ENCODE measurements around the gene POLRMT.

Gene POLRMT

GRCh38 chr19:613732-614567 lies 19.4 kb downstream of the POLRMT start:
- TF ChIP-seq, protein P1, sequence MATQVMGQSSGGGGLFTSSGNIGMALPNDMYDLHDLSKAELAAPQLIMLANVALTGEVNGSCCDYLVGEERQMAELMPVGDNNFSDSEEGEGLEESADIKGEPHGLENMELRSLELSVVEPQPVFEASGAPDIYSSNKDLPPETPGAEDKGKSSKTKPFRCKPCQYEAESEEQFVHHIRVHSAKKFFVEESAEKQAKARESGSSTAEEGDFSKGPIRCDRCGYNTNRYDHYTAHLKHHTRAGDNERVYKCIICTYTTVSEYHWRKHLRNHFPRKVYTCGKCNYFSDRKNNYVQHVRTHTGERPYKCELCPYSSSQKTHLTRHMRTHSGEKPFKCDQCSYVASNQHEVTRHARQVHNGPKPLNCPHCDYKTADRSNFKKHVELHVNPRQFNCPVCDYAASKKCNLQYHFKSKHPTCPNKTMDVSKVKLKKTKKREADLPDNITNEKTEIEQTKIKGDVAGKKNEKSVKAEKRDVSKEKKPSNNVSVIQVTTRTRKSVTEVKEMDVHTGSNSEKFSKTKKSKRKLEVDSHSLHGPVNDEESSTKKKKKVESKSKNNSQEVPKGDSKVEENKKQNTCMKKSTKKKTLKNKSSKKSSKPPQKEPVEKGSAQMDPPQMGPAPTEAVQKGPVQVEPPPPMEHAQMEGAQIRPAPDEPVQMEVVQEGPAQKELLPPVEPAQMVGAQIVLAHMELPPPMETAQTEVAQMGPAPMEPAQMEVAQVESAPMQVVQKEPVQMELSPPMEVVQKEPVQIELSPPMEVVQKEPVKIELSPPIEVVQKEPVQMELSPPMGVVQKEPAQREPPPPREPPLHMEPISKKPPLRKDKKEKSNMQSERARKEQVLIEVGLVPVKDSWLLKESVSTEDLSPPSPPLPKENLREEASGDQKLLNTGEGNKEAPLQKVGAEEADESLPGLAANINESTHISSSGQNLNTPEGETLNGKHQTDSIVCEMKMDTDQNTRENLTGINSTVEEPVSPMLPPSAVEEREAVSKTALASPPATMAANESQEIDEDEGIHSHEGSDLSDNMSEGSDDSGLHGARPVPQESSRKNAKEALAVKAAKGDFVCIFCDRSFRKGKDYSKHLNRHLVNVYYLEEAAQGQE (IDR thresholded peaks at IDR 0.05; ENCODE audit: low read depth), result no peak
- TF ChIP-seq RAD21 (IDR thresholded peaks at IDR 0.05; ENCODE audit: low read depth) (no peak), EP300 (IDR thresholded peaks at IDR 0.05; ENCODE audit: borderline replicate concordance) (no peak), TAF1 (IDR thresholded peaks at IDR 0.05; ENCODE audit: low read depth) (no peak)

DNA sequence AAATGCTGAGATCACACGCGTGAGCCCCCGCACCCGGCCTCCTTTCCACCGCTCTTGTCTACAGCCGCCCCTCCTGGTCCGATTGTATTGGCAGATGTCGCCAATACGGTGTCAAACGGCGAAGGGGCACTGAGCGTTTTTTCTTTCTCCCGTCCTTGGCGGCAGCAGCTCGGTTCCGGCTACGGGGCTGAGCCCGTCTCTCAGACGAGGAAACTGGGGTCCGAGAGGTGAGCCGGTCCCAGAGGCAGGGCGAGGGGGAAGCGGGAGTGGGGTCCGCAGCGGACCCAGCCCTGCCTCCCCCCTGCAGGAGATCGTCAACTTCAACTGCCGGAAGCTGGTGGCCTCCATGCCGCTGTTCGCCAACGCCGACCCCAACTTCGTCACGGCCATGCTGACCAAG lies 20.4 kb downstream of the POLRMT start:
- TF ChIP-seq NFIC (IDR thresholded peaks at IDR 0.05) (no peak), MAX (IDR thresholded peaks at IDR 0.05) (no peak), FOXM1 (IDR thresholded peaks at IDR 0.05; ENCODE audit: borderline replicate concordance, low read depth) (no peak), RAD21 (IDR thresholded peaks at IDR 0.05; ENCODE audit: low read depth) (no peak), TAF1 (IDR thresholded peaks at IDR 0.05; ENCODE audit: low read depth) (no peak), USF1 (IDR thresholded peaks at IDR 0.05) (no peak), YY1 (IDR thresholded peaks at IDR 0.05; ENCODE audit: low read depth) (no peak), EGR1 (IDR thresholded peaks at IDR 0.05) (no peak), TCF12 (IDR thresholded peaks at IDR 0.05; ENCODE audit: low read depth) (no peak)

DNA sequence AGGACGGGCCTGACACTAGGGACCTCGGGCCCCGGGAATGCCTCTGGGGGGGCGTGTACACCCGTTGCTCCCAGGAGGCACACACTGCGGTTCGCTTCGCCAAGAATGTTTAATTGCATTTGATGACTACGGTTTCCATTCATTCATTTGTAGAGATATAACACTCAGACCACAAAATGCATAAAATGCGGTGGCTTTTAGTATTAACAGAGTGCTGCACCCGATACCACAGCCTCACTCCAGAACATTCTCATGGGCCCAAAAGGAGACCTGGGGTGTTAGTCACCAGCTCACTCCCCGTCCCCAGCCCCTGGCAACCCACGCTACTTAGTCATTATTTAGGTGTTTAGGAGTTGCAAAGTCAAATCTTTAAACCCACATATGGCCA lies 21.9 kb downstream of the POLRMT start:
- TF ChIP-seq RAD21 (IDR thresholded peaks at IDR 0.05; ENCODE audit: low read depth), result no peak
- TF ChIP-seq EP300 (IDR thresholded peaks at IDR 0.05; ENCODE audit: borderline replicate concordance), result no peak
- 0 out of 2 replicates have a peak, but pooled peaks have one; percentile 13 for TF ChIP-seq NFIC (IDR thresholded peaks at IDR 0.05)

GRCh38 chr19:610801-611480 lies 22.4 kb downstream of the POLRMT start:
- peak; percentile 92 for TF ChIP-seq TCF12 (IDR thresholded peaks at IDR 0.05; ENCODE audit: low read depth)
- TF ChIP-seq RAD21 (IDR thresholded peaks at IDR 0.05; ENCODE audit: low read depth), result peak; percentile 12; the same call in 1 of the 2 replicates
- TF ChIP-seq ZBTB7A (IDR thresholded peaks at IDR 0.05; ENCODE audit: low read depth), result no peak; the same call in 1 of the 2 replicates
- no peak for TF ChIP-seq CREB1 (IDR thresholded peaks at IDR 0.05; ENCODE audit: low read depth)
- TF ChIP-seq TEAD4 (IDR thresholded peaks at IDR 0.05), result peak; percentile 44; the same call in 1 of the 2 replicates
- peak; percentile 77 for TF ChIP-seq FOXM1 (IDR thresholded peaks at IDR 0.05; ENCODE audit: borderline replicate concordance, low read depth)
- peak; percentile 85 for TF ChIP-seq NFIC (IDR thresholded peaks at IDR 0.05)
- TF ChIP-seq TAF1 (IDR thresholded peaks at IDR 0.05; ENCODE audit: low read depth), result no peak
- TF ChIP-seq YY1 (IDR thresholded peaks at IDR 0.05; ENCODE audit: low read depth), result no peak
- no peak for TF ChIP-seq USF1 (IDR thresholded peaks at IDR 0.05)
- peak; percentile 92 for TF ChIP-seq EP300 (IDR thresholded peaks at IDR 0.05; ENCODE audit: borderline replicate concordance)
- TF ChIP-seq MAX (IDR thresholded peaks at IDR 0.05), result no peak; the same call in 1 of the 2 replicates
- TF ChIP-seq, protein P1 (IDR thresholded peaks at IDR 0.05; ENCODE audit: low read depth), result no peak
- TF ChIP-seq EGR1 (IDR thresholded peaks at IDR 0.05), result peak; percentile 81

DNA sequence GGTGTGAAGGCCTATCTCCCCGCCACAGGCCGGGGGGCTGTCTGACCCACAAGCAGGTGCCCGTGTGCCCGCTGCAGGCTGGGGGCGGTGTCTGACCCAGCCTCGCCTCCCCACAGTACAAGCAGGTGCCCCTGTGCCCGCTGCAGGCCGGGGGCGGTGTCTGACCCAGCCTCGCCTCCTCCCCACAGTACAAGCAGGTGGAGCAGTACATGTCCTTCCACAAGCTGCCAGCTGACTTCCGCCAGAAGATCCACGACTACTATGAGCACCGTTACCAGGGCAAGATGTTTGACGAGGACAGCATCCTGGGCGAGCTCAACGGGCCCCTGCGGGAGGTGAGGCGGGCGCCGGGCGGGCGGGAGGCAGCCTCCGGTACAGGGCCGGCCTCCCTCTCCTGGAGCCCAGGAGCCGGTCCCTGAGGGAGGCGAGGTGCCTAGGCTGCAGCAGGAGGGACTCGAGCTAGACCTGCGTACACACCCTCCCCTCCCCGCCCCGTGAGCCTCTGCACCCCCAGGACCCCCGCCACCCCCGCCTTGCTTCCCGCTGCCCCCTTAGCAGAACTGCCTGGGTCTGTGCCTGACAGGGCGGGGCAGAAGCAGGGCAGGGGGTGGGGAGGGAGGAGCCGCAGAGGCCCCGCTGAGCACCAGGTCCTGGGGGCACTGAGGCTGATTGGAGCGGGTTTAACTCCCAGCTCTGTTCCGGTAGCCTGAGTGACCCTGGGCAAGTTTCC lies 23.1 kb downstream of the POLRMT start:
- peak; percentile 50; the same call in 1 of the 2 replicates for TF ChIP-seq MAX (IDR thresholded peaks at IDR 0.05)
- no peak for TF ChIP-seq CREB1 (IDR thresholded peaks at IDR 0.05; ENCODE audit: low read depth)
- TF ChIP-seq YY1 (IDR thresholded peaks at IDR 0.05; ENCODE audit: low read depth), result no peak
- TF ChIP-seq ZBTB7A (IDR thresholded peaks at IDR 0.05; ENCODE audit: low read depth), result peak; percentile 31; the same call in 1 of the 2 replicates

Measured in Ishikawa (cell line).